Stimulated activated CD4-positive, alpha-beta T cell treated with anti-CD3 and anti-CD28 coated beads, Interleukin-15, amount 100 ng/mL, for 48 hours (primary cell): ENCODE measurements around the gene CDR2L.
"Not testable (repeated sequence)": the region's sequence is repeated elsewhere in the genome, so short reads cannot be mapped to it uniquely, and the experiment has no call there.

ENCODE experiments used
- DNase-seq, 2 donors: peaks; one replicate each; pipeline ENCODE4 v3.0.0-alpha.2; 2020; ENCODE audit warnings: low read depth in 2 of 2

Gene CDR2L

DNA sequence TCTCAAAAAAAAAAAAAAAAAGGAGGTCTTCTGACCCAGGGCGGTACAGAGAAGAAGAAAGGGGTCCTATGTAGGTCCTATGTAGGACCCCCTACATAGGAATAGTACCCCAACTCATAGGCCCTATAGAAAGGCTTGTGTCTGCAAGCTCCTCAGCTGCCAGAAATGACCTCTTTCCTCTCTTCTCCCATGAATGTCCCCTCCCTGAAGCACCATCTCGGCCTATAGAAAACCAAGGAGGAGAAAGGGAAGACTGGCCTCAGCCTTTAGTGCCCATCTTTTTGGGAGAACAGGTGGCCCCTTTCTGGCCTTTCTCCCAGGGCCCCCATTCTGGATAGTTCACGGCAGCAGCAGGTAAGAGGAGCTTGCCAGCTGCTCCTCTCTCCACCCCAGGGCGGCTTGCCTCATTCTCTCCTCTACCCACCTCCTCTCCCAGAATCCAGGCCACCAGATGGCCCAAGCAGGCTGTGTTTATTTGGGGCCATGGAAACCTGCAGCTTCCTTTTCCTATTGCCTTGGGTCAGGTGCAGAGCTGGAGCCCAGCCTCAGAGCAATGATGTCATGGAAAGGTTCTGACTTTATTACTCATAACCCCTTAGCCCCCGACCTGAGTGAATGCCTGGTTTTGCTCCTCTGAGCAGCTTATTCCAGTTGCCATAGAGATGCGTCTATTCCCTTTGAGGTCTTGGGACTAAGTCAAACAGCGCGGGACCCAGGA, 23.4 kb downstream of the CDR2L start:
- no peak for DNase-seq

GRCh38 chr17:75011401-75012095, 24.1 kb downstream of the CDR2L start:
- DNase-seq = no peak

DNA sequence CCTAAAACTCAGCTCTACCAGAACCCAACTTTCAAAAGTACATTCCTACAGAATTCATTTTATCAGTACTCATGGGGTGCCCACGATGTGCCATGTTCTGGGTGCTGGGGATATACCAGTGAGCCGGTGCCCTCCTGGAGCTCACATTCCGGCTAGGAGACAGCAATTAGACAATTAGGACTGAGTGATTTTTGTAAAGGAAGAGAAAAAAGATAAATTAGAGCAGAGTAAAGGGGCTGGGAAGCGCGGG, 24.6 kb downstream of the CDR2L start:
- no peak for DNase-seq

DNA sequence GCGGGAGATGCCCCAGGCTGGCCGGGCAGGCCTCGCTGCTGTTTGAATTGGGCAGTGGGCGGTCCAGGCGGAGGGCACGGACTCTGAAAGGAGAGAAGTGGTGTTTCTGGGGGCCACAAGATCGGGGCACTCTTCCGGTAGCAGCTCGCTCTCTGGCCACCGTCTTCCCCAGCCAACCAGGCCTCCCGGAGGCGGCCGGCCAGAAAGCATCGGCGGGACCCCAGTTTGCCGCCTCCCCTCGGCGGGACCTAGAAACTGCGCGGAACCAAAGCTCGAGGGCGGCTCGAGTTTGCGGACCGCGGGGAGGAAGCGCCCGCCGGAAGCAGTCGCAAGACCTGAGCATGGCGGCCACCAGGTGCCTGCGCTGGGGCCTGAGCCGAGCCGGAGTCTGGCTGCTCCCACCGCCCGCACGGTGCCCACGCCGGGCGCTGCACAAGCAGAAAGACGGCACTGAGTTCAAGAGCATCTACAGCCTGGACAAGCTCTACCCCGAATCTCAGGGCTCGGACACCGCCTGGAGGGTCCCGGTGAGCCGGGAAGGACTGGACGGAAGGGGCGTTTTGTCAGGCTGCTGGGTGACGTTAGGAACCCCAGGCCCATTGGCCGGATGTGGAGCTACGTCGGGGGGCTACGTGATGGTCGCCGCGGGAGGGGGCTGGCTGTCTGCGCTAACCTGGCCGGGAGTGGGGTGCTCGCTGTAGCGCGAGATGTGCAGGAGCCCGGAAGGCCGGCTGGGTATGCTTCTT, 25.1 kb downstream of the CDR2L start, which contains the start of gene MRPL58:
Gene MRPL58, plus strand, starts transcription at position 325 of the 746 bp plus-strand sequence. Its CDS starts 17 bp downstream, at position 342.
- peak; percentile 70 to 80 for DNase-seq

- no peak for DNase-seq
Observed at GRCh38 chr17:75013092-75013559, 25.7 kb downstream of the CDR2L start.

DNA sequence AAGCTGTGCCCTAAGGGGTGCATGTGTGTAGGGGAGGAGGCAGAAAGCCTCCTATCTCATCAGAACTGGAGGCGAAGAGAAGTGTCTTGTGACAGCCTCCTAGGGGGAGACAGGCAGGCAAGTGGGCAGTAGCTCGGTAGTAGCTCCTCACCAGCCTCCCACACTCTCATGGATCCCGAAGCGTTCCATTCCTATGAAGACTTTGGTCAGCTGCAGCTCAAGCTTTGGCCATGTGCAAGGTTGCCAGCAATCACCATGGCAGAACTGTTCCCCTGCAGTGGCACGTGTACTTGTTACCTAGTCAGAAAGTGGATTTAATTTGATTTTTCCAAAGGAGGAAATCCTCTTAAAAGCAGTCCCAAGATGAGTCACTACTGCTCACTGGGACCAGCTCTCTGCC, 31.7 kb downstream of the CDR2L start:
- DNase-seq = no peak

GRCh38 chr17:75019710-75020109, 32.3 kb downstream of the CDR2L start:
- DNase-seq = no peak

- DNase-seq = no peak
Observed at GRCh38 chr17:75020331-75021110, 33.1 kb downstream of the CDR2L start.

DNA sequence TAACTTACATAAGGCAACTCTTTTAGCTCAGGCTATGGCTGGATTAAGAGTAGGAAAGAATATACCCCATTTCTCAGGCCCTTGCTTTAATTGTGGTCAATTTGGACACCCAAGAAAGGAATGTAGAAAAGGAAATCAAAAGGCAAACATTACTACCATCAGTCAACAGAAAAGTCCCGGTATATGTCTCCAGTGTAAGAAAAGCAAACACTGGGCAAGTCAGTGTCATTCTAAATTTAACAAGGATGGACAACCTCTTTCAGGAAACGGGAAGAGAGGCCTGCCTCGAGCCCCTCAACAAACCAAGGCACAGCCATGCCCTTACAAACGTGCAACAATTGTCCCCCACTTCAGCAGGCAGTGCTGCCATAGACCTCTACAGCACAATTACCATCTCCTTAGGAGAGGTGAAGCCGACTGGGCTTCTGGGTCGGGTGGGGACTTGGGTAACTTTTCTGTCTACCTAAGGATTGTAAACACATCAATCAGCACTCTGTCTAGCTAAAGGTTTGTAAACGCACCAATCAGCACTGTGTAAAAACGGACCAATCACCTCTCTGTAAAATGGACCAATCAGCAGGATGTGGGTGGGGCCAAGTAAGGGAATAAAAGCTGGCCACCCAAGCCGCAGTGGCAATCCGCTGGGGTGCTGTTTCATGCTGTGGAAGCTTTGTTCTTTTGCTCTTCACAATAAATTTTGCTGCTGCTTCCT, 37.4 kb downstream of the CDR2L start:
- DNase-seq = no peak

DNA sequence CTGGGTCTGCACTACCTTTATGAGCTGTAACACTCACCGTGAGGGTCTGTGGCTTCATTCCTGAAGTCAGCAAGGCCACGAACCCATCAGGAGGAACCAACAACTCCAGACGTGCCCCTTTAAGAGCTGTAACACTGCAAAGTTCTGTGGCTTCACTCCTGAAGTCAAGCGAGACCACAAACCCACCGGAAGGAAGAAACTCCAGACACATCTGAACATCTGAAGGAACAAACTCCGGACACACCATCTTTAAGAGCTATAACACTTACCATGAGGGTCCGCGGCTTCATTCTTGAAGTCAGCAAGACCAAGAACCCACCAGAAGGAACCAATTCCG, 37.9 kb downstream of the CDR2L start:
- DNase-seq = not testable (repeated sequence)

DNA sequence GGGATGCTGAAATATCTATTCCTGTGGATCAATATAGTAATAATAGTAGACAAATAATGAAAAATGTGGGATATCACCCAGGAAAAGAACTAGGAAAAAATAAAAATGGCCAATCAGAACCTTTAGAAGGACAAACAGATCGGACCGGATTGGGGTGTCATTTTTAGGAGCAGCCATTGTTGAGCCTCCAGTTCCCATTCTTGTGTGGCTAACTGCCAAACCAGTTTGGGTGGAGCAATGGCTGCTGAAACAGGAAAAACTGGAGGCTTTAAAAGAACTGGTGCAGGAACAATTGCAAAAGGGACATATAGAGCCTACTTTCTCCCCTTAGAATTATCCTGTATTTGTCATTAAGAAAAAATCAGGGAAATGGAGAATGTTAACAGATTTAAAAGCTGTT, 39.2 kb downstream of the CDR2L start:
- not testable (repeated sequence) for DNase-seq

DNA sequence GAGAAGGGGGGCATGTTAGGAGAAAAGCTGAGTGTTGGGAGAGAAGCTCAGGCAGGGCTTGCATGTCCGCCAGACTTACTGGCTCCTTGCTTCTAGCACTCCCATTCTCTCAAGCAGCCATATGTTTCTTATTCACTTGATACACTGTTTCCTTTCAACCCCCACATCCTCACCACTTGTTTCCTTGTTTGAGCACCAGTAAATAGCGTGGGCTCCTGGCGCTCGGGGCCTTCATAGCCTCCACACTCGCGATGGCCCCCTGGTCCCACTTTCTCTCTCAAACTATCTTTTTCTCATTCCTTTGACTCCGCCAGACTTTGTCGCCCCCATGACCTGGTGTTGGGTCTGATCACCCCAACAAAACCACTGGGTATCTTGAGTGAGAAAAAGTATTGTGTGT, 42.7 kb downstream of the CDR2L start:
- DNase-seq = no peak

GRCh38 chr17:75031972-75032719, 44.7 kb downstream of the CDR2L start:
- peak in 1 of 2 donors; percentile 36 for DNase-seq

- no peak for DNase-seq
Observed at GRCh38 chr17:75032720-75033280, 45.4 kb downstream of the CDR2L start.

GRCh38 chr17:75033346-75034235, 46.2 kb downstream of the CDR2L start:
- peak; percentile 87 to 89 for DNase-seq

GRCh38 chr17:75034236-75034908, 46.9 kb downstream of the CDR2L start:
- DNase-seq = peak; percentile 87 to 93

GRCh38 chr17:75036643-75037268, 49.3 kb downstream of the CDR2L start:
- DNase-seq = peak; percentile 66 to 74

DNA sequence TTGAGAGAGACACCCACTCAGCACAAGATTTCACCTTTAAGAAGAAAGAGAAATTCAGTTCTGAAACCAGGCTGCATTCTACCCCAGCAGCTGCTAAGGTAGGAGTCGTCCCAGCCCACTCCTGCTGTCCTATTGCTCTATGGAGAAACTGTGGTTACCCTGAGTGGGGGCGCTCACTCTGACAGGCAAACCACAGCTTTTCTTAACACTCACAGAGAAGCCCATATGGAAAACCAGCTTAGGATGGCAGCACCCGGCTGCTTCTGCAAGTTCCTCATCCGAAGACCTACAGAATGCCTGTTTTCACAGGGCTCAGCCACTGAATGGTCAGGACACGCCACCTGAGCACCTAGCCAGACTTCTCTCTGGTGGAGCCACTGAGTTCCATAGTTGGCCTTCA, 51.8 kb downstream of the CDR2L start:
- no peak for DNase-seq
